HUES6 (cell line): ENCODE data around the gene CBL.
A peak's percentile ranks its signal among the peaks of the same experiment; 100 is the strongest.
"Not testable (repeated sequence)": the region's sequence is repeated elsewhere in the genome, so short reads cannot be mapped to it uniquely, and the experiment has no call there.

Source experiments
- H3K27ac ChIP-seq: 2 replicates; pipeline ENCODE4 v1.7.0; 2013; ENCODE audit warnings: low read depth, mild to moderate bottlenecking, low read length, inconsistent platforms
- H3K27me3 ChIP-seq: 2 replicates; pipeline ENCODE4 v1.6.1; 2013; ENCODE audit warnings: low read length; ENCODE audit not compliant: control insufficient read depth, insufficient read depth
- H3K36me3 ChIP-seq: 2 replicates; pipeline ENCODE4 v1.6.1; 2013; ENCODE audit warnings: low read length; ENCODE audit not compliant: control insufficient read depth, insufficient read depth
- H3K4me1 ChIP-seq: 2 replicates; pipeline ENCODE4 v1.6.1; 2013; ENCODE audit warnings: low read length; ENCODE audit not compliant: control insufficient read depth, insufficient read depth
- H3K4me3 ChIP-seq: 2 replicates; pipeline ENCODE4 v1.5.1; 2013; ENCODE audit warnings: low read depth, low read length
- H3K9ac ChIP-seq: one replicate; pipeline ENCODE4 v1.6.1; 2013; ENCODE audit warnings: mild to moderate bottlenecking, low read length
- H3K9me3 ChIP-seq: 2 replicates; pipeline ENCODE4 v1.6.1; 2013; ENCODE audit warnings: low read depth, low read length; ENCODE audit not compliant: control insufficient read depth, insufficient read depth

Gene CBL

GRCh38 chr11:119205574-119206510, at the start of gene CBL:
CBL (plus strand) TSS chr11:119206339; CDS start chr11:119206418, 79 bp downstream.
- no peaks in the 10 kb centered on the region for H3K36me3 ChIP-seq
- peak within 1 kb of the TSS; percentile 92 for H3K4me3 ChIP-seq
- peaks cover 12% of the 10 kb centered on the region for H3K4me1 ChIP-seq
- no peaks in the 10 kb centered on the region for H3K9me3 ChIP-seq
- H3K9ac ChIP-seq, result peak within 1 kb of the TSS; percentile 87
- peak within 1 kb of the TSS; percentile 93 for H3K27ac ChIP-seq
- H3K27me3 ChIP-seq, result no peaks in the 10 kb centered on the region

DNA sequence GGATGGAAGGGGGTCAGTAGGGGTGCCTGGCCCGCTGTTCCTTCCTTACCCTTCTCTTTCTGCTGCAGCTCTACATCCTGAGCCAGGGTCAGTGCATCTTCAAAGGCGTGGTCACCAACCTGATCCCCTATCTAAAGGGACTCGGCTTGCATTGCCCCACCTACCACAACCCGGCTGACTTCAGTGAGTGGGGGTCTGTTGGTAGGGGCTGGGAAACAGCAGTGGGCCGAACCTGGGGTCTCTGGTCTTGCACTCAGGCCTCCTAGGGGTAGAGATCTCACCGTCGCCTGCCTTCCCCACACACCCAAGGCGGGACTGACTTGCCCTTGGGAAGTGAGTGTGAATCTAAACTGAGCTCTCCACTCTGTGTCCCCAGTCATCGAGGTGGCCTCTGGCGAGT, 49.6 kb upstream of the CBL start:
- H3K9me3 ChIP-seq, result no peaks in the 10 kb centered on the region
- no peaks in the 10 kb centered on the region for H3K36me3 ChIP-seq
- peaks cover 7% of the 10 kb centered on the region for H3K4me1 ChIP-seq
- H3K4me3 ChIP-seq, result no peak overlapping the region
- no peak overlapping the region for H3K27ac ChIP-seq
- H3K9ac ChIP-seq, result no peak overlapping the region
- peaks cover 6% of the 10 kb centered on the region for H3K27me3 ChIP-seq

GRCh38 chr11:119157063-119157462, 49.1 kb upstream of the CBL start:
- H3K9me3 ChIP-seq, result no peaks in the 10 kb centered on the region
- H3K27ac ChIP-seq, result no peak overlapping the region
- H3K27me3 ChIP-seq, result peaks cover under 1% of the 10 kb centered on the region; the same call in 1 of the 2 replicates
- no peak overlapping the region for H3K4me3 ChIP-seq
- peaks cover 7% of the 10 kb centered on the region for H3K4me1 ChIP-seq
- H3K9ac ChIP-seq, result no peak overlapping the region
- H3K36me3 ChIP-seq, result no peaks in the 10 kb centered on the region

DNA sequence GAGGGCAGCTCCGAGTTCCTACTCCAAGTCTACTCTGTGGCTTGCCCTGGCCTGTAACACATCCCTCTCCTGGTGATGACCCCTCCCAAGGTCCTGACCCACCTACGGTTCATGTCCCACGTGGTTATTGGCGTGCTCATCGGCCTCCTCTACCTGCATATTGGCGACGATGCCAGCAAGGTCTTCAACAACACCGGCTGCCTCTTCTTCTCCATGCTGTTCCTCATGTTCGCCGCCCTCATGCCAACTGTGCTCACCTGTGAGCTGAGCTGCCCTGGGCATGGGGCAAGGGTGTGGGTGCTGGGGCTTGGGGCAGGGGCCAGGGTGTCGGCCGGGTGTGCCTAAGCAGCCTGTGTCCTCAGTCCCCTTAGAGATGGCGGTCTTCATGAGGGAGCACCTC, 47.7 kb upstream of the CBL start:
- no peaks in the 10 kb centered on the region for H3K36me3 ChIP-seq
- H3K27ac ChIP-seq, result no peak overlapping the region
- no peaks in the 10 kb centered on the region for H3K9me3 ChIP-seq
- no peaks in the 10 kb centered on the region for H3K27me3 ChIP-seq
- no peak overlapping the region for H3K9ac ChIP-seq
- no peak overlapping the region for H3K4me3 ChIP-seq
- peaks cover 7% of the 10 kb centered on the region for H3K4me1 ChIP-seq

- H3K4me3 ChIP-seq, result no peak overlapping the region
- no peaks in the 10 kb centered on the region for H3K36me3 ChIP-seq
- H3K4me1 ChIP-seq, result peaks cover 7% of the 10 kb centered on the region
- H3K27me3 ChIP-seq, result no peaks in the 10 kb centered on the region
- H3K9ac ChIP-seq, result no peak overlapping the region
- H3K27ac ChIP-seq, result no peak overlapping the region
- H3K9me3 ChIP-seq, result no peaks in the 10 kb centered on the region
Measured at GRCh38 chr11:119160151-119160550, 46.0 kb upstream of the CBL start.

DNA sequence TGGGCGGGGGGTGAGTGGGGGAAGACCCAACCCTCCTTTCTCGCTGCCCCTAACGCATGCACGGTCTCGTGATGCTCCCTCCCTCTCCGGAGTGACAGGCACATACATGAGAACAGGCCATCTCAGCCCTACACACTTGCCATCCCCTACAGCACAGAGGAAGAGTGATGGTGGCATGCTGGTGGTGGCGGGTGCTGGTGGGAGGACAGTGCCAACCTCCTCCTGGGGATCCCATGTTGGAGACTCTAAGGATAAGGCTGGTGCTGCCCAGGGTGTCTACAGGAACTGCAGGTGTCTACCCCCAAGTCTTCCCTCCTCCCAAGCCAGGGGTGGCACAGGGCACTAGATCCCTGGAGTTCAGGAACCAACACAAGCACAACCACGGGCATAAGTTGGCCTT, 44.3 kb upstream of the CBL start:
- H3K9ac ChIP-seq, result no peak overlapping the region
- no peaks in the 10 kb centered on the region for H3K27me3 ChIP-seq
- no peak overlapping the region for H3K27ac ChIP-seq
- peaks cover 14% of the 10 kb centered on the region for H3K4me1 ChIP-seq
- no peaks in the 10 kb centered on the region for H3K9me3 ChIP-seq
- H3K36me3 ChIP-seq, result no peaks in the 10 kb centered on the region
- H3K4me3 ChIP-seq, result no peak overlapping the region

DNA sequence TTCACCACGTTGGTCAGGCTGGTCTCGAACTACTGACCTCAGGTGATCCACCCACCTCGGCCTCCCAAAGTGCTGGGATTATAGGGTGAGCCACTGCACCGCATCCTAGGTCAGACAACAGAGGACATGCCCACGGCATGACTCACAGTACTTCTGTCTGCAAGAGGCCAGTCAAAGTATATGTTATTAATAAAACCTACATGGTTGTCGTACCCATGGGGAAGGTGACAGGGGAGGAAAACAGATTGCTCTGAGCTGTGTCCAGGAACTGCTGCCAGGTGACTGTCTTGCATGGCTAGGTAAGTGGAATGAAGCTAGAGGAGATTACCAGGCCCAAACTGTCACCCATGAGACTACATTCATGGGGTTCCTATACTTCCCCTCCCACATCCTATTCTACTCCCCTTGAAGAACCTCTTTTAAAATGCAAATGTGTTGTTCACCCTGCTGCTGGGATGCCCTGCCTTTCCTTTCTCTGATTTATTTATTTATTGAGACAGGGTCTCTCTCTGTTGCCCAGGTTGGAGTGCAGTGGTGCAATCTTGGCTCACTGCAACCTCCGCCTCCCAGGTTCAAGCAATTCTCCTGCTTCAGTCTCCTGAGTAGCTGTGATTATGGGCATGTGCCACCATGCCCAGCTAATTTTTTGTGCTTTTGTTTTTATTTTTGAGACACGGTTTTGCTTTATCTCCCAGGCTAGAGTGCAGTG, 39.6 kb upstream of the CBL start:
- Histone ChIP-seq H3K36me3 (no peaks in the 10 kb centered on the region), H3K4me1 (peaks cover 21% of the 10 kb centered on the region), H3K9ac (no peak overlapping the region), H3K9me3 (no peaks in the 10 kb centered on the region), H3K27ac (no peak overlapping the region), H3K27me3 (no peaks in the 10 kb centered on the region), H3K4me3 (no peak overlapping the region)

DNA sequence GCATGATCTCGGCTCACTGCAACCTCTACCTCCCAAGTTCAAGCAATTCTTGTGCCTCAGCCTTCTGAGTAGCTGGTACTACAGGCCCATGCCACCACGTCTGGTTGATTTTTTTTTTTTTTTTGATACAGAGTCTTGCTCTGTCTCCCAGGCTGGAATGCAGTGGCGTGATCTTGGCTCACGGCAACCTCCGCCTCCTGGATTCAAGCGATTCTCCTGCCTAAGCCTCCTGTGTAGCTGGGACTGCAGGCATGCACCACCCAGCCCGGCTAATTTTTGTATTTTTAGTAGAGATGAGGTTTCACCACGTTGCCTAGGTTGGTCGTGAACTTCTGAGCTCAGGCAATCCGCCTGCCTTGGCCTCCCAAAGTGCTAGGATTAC, 39.1 kb upstream of the CBL start:
- not testable (repeated sequence) for H3K4me3 ChIP-seq

GRCh38 chr11:119167933-119168332, 38.2 kb upstream of the CBL start:
- Histone ChIP-seq H3K4me3 (no peak overlapping the region), H3K9ac (no peak overlapping the region), H3K36me3 (no peaks in the 10 kb centered on the region), H3K27ac (no peak overlapping the region), H3K27me3 (no peaks in the 10 kb centered on the region), H3K9me3 (no peaks in the 10 kb centered on the region), H3K4me1 (peaks cover 21% of the 10 kb centered on the region)

More for the DNA sequence above, 39.1 kb upstream of the CBL start:
- not testable (repeated sequence) for H3K9me3 ChIP-seq, H3K36me3 ChIP-seq, H3K27ac ChIP-seq, H3K27me3 ChIP-seq, H3K9ac ChIP-seq
- H3K4me1 ChIP-seq, result peaks cover 21% of the 10 kb centered on the region

DNA sequence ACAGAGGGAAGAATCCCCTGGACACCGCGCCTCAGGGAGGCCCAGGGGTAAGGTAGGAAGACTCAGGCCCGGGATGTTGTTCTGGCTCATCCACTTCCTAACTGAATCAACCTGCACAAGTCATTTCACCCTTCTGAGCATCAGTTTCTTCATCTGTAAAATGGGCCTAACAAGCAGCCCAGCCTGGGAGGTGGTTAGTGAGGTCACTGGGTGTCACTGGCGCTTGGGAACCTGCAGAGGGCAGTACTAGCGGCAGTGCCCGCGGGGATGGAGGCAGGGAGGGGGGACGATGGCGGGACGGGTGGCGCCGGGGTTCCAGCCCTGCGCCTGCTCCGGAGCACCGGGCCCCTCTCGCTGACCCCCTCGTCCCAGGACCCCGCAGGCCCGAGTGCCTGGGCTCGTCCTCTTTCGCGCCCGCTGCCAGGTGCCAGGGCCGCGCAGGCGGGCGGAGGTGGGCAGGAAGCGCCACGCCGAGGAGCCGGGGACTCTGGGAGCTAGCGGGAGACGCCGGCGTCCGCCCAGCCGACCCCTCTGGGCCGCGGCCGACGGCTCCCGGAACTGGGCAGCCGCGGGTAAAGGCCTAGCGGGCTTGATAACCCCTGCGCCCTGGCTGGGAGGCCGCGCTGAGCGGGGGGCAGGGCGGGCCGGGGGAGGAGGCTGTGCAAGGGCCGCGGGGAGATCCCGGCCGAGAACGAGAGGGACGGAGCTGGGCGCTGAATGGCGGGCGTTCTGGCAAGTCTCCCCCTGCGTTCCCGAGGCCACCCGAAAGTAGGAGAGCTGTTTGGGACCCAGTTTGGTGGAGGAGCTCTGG, 37.5 kb upstream of the CBL start, which contains the start of gene NLRX1:
NLRX1 (plus strand) TSS at position 255 of the 811 bp plus-strand sequence. CDS start 2,679 bp downstream, outside the sequence.
- peak within 1 kb of the TSS; percentile 73 for H3K27ac ChIP-seq

More for the DNA sequence above, 37.5 kb upstream of the CBL start, which contains the start of gene NLRX1:
- Histone ChIP-seq H3K4me3 (peak within 1 kb of the TSS; percentile 78), H3K36me3 (no peaks in the 10 kb centered on the region), H3K4me1 (peaks cover 21% of the 10 kb centered on the region), H3K9me3 (no peaks in the 10 kb centered on the region), H3K9ac (peak within 1 kb of the TSS; percentile 85), H3K27me3 (no peaks in the 10 kb centered on the region)
